Fibroblast of skin of abdomen (primary cell): ENCODE data around the gene FAM24A.
A peak's percentile ranks its signal among the peaks of the same experiment; 100 is the strongest.

ENCODE experiments used
- DNase-seq: peaks from one replicate; pipeline ENCODE4 v3.0.0-alpha.2; 2013

Gene FAM24A

DNA sequence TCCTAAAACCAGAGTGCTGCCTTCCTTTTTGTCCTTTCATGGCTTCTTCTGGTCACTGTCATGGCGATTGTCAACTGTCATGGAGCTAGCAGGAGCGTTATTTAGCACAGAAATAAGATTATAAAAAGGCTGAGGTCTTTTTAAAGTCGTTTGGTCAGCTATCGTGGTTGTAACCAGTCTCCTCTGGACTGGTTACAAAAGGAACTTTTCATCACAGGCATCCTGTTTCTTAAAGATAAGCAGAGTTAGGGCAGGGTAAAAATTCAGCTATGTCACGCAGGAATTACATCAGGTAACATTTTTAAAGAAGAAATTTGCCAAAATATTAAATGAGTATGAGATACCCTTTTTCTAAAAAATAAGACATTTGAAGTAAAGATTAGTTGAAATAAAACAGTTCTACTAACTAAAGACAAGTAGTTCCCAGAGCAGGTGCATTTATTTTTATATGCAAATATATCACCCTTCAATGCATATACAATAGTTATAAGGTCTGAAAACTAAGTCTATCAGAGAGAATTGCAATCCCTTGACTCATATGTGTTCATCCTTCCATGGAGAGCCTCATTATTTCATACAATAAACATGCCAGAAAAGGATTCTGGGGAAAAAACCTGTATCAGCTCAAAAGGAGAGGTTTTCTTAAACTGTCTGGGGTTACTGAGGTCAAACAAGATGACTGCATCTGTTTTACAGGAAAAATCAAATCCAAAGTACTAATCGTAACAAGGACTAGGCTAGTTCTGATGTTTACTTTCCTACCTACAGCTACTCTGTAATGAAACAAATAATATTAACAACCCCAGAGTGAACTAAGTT lies 20.9 kb downstream of the FAM24A start:
- no peak for DNase-seq

DNA sequence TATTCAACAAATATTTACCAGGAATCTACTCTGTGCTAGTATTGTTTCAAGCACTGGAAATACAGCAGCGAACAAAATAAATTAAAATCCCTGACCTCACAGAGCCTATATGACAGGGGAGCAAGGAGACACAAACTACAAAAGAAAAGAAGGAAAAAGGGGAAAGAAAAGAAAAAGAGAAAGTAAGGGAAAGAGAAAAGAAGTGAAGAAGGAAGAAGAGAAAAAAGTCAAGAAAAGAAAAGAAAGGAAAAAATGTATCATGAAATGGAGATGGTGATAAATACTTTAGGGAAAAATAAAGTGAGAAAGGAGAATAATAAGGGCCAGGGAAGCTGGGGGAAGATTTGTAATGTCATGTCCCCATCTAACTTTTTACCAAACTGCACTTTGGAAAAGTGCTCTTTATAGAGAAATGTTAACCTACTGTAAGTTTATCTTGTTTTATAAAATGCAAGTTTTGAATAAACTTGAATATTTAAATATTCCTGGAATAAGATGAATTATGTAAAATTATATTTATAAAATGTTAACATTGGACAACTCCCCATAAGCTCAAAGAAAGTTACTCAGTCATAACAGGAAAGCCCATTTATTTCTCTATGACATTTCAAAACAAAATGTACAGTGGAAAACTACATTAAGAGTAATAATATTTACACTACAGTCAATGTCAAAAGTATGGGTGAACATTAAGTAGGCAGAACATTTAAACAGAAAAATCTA lies 28.9 kb downstream of the FAM24A start:
- DNase-seq: no peak

GRCh38 chr10:122939856-122940543 lies 29.6 kb downstream of the FAM24A start:
- peak; percentile 75 for DNase-seq

DNA sequence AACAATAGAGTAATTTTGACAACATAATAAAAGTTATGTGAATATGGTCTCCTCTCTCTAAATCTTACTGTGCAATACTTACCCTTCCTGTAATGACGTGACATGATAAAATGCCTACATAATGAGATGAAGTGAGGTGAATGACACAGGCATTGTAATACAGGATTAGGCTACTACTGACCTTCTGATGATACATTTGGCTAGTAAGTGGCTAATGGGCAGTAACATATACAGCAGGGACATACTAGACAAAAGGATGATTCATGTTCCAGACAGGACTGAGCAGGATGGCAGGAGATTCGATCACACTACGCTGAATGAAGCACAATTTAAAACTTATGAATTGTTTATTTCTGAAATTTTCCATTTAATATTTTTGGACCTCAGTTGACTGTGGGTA lies 38.9 kb downstream of the FAM24A start:
- DNase-seq: no peak

GRCh38 chr10:122953902-122954730 lies 43.7 kb downstream of the FAM24A start, which contains the start of gene C10orf88:
Gene C10orf88 (minus strand): TSS chr10:122954227. CDS start chr10:122954178, 49 bp downstream.
- DNase-seq: peak; percentile 99

DNA sequence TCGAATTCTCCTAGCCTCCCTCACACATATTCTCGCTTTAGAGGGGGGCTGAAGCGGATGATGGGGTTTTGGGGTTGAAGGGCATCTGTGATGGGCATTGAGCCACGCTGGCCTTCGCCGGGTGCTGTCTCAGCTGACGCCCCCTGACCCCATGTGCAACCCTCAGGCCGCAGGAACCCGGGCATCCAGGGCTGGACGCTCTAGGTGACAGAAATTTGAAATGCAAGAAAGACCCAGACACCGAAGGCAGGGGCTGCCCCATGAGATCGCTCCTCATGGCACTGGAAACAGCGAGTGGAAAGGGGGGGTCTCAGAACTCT lies 44.3 kb downstream of the FAM24A start:
- DNase-seq: no peak

DNA sequence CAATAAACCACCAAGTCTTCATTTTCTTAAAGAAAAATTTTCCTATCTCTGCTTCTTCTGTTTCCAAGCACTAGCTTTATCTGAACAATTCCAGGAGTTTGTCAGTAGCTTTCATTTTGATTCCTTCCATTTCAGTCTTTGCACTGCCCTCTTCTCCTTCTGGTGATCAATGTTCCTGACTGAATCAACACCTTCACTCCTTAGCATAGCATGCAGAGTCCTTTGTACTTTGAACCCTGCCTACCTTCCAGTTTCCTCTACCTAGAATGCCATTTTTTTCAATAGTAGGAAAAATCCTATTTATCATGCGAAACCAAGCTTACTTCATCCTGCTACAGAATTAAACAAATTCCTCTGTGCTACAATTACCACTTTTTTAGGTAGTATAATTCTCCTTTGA lies 45.5 kb downstream of the FAM24A start:
- no peak for DNase-seq

DNA sequence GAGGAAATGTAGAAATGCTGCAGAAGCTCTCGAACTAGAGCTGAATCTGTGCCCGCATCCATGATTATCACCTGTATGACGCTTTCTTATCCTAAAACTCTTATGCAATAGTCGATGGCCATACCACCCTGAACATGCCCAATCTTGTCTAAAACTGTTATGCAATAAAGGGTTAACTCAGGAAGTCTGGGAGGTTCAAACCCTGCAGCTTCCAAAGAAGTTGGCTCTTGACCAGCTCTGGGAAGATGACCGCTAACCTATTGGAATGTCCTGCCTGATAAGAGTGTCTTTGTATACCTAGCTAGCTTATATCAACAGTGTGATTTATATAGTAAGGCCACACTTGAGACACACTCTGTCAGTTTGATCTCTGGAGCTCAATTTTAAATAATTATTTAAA lies 47.1 kb downstream of the FAM24A start:
- DNase-seq: no peak

DNA sequence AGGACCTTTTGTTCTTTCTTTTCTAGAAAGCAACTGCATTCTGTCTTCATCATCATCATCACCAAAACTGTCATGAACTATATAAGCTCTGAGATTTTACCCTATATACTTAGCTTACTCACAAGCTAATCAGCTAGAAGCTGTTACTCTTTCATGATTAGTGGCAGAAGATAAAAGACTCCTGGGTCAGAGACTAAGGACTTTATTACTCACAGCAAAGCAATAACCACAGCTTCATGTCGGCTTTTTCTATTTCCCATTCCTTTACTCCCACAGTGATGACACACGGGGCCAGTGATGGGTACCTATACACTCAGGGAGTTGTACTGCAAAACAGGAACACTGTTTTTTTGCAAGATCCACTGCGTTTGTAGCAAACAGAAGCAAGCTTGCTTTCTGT lies 52.0 kb downstream of the FAM24A start:
- DNase-seq: no peak
